HepG2 (cell line): ENCODE data around the gene RCBTB1.

ENCODE experiments used
- KDM1A ChIP-seq: IDR thresholded peaks from 2 replicates; pipeline ENCODE4 v1.6.1; 2016; ENCODE audit warnings: missing compliant biosample characterization
- MAZ ChIP-seq, 2 experiments: sonication (generic) in 1 of 2; formaldehyde crosslinking in 1 of 2; IDR thresholded peaks; 2 replicates each; pipeline versions ENCODE4 v1.5.0 to v1.6.1; 2012 to 2020; ENCODE audit warnings: low read depth in 2 of 2, mild to moderate bottlenecking in 2 of 2, borderline replicate concordance in 1 of 2, improper control_type of control experiment in 1 of 2, low read length in 1 of 2, missing genetic modification reagents in 1 of 2, moderate library complexity in 1 of 2
- POLR2AphosphoS5 ChIP-seq: IDR thresholded peaks from 2 replicates; pipeline ENCODE4 v1.6.1; 2012; ENCODE audit warnings: low read depth, low read length
- SP4 ChIP-seq: sonication (generic); formaldehyde crosslinking; IDR thresholded peaks from 2 replicates; pipeline ENCODE4 v1.8.1; 2023; ENCODE audit warnings: mild to moderate bottlenecking, missing genetic modification reagents
- ZNF367 ChIP-seq: sonication (generic); formaldehyde crosslinking; IDR thresholded peaks from 2 replicates; pipeline ENCODE4 v1.4.0; 2020; ENCODE audit warnings: missing genetic modification reagents, borderline replicate concordance

DNA sequence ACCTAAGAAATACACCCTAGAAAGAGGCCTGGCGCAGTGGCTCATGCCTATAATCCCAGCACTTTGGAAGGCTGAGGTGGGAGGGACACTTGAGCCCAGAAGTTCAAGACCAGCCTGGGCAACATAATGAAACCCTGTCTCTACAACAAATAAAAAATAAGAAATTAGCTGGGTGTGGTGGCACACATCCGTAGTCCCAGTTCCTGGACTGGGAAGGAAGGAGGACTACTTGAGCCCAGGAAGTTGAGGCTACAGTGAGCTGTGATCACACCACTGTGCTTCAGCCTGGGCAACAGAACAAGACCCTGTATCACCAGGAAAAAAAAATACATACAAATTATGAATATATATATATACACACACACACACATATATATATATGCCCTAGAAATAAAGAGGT lies 47.0 kb downstream of the RCBTB1 start:
- no peak for TF ChIP-seq ZNF367 (CRISPR knock-in tag)
- TF ChIP-seq POLR2AphosphoS5: no peak
- no peak for TF ChIP-seq MAZ (IDR thresholded peaks at IDR 0.05; ENCODE audit: borderline replicate concordance, low read depth, low read length)
- no peak for TF ChIP-seq MAZ (CRISPR knock-in tag; IDR thresholded peaks at IDR 0.05; ENCODE audit: low read depth)
- no peak for TF ChIP-seq KDM1A (CRISPR knock-in tag)
- TF ChIP-seq SP4 (CRISPR knock-in tag): no peak
